ENCODE results near the gene SCPEP1.

- TF ChIP-seq CTCF (IDR thresholded peaks at IDR 0.05; ENCODE audit: insufficient read depth, low read length, poor library complexity, severe bottlenecking) (no peak), EZH2phosphoT487 (conservative IDR thresholded peaks at IDR 0.05; ENCODE audit: low read length) (no peak)
These were observed 14.4 kb downstream of the SCPEP1 start for GRCh38 chr17:56992364-56992763.

Measured in SU-DHL-6 (cell line).